HL-60/S4 treated with retinoic acid at 250 ng/mL for 4 days and 3 days (cell line): ENCODE results near the gene CITED1.

Experiments used
- in situ Hi-C: fragments of 300-500 bp; cut with MboI; formaldehyde crosslinking; loops from 2 replicates; pipeline ENCODE4 v1.7.0; 2022; ENCODE audit warnings: low sequenced_read_pairs

Gene CITED1

GRCh38 chrX:72305286-72306084 lies at the start of gene CITED1:
Gene CITED1 (minus strand): TSS chrX:72305914. CDS start chrX:72302869, 3,045 bp downstream.
- in situ Hi-C loops, result loop anchor here (25.0 kb wide), 1 partner anchor 232 kb away; no protein-coding TSS in a partner anchor

GRCh38 chrX:72352786-72353185 lies 47.1 kb upstream of the CITED1 start:
- in situ Hi-C loops, result no loop called here

- in situ Hi-C loops, result no loop called here
These were observed 46.1 kb upstream of the CITED1 start for GRCh38 chrX:72351606-72352334.

- in situ Hi-C loops, result no loop called here
These were observed 43.5 kb upstream of the CITED1 start for GRCh38 chrX:72349190-72349589.

- in situ Hi-C loops, result no loop called here
These were observed 42.7 kb upstream of the CITED1 start for GRCh38 chrX:72348247-72348979.

- in situ Hi-C loops, result no loop called here
These were observed 41.7 kb upstream of the CITED1 start for GRCh38 chrX:72347366-72347765.

GRCh38 chrX:72346302-72346949 lies 40.7 kb upstream of the CITED1 start:
- in situ Hi-C loops, result no loop called here

GRCh38 chrX:72340626-72341025 lies 34.9 kb upstream of the CITED1 start:
- in situ Hi-C loops, result no loop called here

GRCh38 chrX:72340041-72340440 lies 34.3 kb upstream of the CITED1 start:
- in situ Hi-C loops, result no loop called here

- in situ Hi-C loops, result no loop called here
These were observed 24.4 kb upstream of the CITED1 start for GRCh38 chrX:72330131-72330530.

GRCh38 chrX:72326605-72327300 lies 21.0 kb upstream of the CITED1 start:
- in situ Hi-C loops, result no loop called here

- in situ Hi-C loops, result loop anchor here (25.0 kb wide), 1 partner anchor 218 kb away; no protein-coding TSS in a partner anchor
These were observed 13.9 kb upstream of the CITED1 start for GRCh38 chrX:72319651-72320050.

GRCh38 chrX:72317139-72317538 lies 11.4 kb upstream of the CITED1 start:
- in situ Hi-C loops, result loop anchor here (25.0 kb wide), 1 partner anchor 220 kb away; no protein-coding TSS in a partner anchor

GRCh38 chrX:72316408-72317110 lies 10.8 kb upstream of the CITED1 start:
- in situ Hi-C loops, result loop anchor here (25.0 kb wide), 1 partner anchor 221 kb away; no protein-coding TSS in a partner anchor

GRCh38 chrX:72314881-72315280 lies 9.2 kb upstream of the CITED1 start:
- in situ Hi-C loops, result loop anchor here (25.0 kb wide), 1 partner anchor 222 kb away; no protein-coding TSS in a partner anchor

- in situ Hi-C loops, result loop anchor here (25.0 kb wide), 1 partner anchor 223 kb away; no protein-coding TSS in a partner anchor
These were observed 8.3 kb upstream of the CITED1 start for GRCh38 chrX:72313707-72314641.

- in situ Hi-C loops, result loop anchor here (25.0 kb wide), 1 partner anchor 225 kb away; no protein-coding TSS in a partner anchor
These were observed 6.7 kb upstream of the CITED1 start for GRCh38 chrX:72312311-72312940.
